D341Med (cell line): ENCODE results near the gene ATG4B.
A peak's percentile ranks its signal among the peaks of the same experiment; 100 is the strongest.
"Not testable (repeated sequence)": the region's sequence is repeated elsewhere in the genome, so short reads cannot be mapped to it uniquely, and the experiment has no call there.

Source experiments
- DNase-seq: peaks from one replicate; pipeline ENCODE4 v3.0.0; 2012; ENCODE audit warnings: low spot score

ATG4B gene

DNA sequence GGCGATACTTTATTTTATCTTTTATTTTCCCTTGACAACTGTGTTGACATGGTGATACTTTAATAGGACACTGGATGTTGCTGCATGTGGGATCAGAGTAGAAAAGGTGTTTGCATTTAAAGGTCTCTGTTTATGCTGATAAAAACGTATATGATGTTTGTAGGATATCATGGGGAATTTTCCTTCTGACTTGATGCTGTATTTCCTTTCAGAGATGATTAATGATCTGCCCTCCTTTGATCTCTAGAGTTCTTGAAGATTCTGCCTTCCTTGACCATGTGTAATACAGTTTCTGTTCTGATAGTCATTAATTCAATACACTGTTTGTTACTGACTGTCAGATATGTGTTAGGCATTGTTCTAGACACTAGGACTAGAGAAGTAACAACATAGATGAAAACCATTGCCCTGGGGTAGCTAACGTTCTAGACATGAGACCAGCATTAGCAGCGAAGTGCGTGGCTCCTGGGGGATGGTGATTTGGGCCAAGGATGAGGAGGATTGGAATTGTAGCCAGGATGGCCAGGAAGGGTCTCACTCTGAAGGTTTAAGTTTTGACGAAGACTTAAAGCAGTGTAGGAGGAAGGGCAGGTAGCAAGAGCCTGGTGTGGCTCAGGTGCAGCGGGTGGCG is 2.8 kb downstream of the ATG4B start:
- no peak for DNase-seq

DNA sequence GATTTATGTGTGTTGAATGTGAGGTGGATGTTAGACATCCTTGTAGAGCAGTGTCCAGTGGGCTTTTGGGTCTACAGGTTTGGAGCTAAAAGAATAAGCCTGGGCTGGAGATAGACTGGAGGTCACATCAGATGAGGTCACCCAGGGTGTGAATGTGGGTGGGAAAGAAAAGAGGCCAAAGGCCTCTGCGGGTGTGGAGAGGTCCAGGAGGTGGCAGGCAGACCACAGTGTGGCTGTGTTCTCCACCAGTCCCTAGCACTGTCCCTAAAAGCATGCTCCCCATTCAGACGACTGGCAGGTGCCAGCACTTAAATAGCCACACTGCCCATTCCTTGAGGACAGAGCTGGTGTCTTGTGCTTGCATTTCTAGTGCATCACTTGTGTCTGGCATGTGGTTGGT is 4.1 kb downstream of the ATG4B start:
- no peak for DNase-seq

DNA sequence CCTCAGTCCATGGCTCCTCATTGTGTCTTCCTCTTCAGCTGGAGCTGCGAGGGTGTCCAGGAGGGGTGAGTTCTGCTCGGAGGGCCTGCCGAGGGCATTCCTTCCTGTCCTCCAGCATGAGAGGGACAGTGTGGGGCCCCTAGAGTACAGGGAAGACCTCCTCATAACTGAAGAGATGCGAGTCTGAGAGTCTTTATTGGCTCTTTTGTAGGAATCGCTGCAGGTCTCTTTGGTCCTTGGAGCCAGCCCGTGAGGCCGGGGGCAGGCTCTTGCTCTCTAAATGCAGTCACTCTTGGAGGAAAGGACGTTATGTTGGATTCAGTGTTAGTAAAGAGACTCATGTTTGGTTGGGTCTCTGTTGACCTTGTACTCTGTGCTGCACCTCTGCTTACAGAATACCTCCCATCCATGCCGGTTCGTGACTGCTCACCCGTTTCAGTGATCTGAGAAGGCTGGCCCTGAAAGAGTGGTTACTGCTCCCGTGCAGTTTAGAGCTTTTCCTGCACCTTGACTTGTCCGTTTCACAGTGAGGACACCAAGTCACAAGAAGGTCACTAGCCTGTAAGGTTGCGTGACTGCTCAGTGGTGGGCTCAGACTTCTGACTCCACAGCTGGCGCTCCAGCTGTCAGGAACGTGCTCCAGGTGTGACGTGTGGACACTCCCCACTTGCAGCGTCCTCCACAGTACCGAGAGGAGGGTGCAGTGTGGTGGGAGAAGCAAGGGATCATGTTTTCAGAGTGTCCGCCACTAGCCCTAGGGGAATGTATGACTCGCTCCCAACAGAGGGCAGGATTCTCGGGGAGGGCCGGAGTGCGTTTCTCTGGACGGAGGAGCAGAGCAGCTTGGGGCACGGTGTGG is 7.8 kb downstream of the ATG4B start:
- DNase-seq: no peak

DNA sequence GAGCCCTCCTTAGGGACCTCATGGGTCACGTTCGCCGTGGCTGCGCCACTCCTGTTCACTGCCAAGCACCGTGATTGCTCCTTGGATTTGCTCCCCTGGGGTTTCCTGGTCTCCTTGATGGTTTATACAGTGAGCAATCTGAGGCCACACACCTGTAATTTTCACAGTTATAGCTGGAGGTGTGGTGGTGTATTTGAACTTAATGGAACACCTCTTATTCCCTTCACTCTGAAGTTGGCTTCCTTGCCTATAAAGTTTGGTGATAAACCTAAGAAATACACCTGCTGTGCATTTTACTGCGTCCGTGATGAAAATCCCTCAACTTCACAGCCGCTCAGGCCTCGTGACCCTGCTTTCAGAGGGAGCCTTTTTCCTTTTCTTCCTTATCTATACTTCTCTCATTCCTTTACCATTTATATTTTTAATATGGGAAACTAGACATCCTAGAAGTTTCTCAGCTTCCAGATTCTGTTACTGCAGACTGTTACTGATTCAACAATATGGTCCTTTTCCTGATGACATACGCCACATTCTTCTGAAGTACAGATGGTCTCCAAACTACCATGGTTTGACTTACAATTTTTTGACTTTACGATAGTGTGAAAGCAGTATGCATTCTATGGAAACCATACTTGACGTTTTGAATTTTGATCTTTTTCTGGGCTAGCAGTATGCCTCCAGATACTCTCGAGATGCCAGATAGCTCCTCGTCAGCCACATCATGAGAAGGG is 8.6 kb downstream of the ATG4B start:
- DNase-seq: no peak

DNA sequence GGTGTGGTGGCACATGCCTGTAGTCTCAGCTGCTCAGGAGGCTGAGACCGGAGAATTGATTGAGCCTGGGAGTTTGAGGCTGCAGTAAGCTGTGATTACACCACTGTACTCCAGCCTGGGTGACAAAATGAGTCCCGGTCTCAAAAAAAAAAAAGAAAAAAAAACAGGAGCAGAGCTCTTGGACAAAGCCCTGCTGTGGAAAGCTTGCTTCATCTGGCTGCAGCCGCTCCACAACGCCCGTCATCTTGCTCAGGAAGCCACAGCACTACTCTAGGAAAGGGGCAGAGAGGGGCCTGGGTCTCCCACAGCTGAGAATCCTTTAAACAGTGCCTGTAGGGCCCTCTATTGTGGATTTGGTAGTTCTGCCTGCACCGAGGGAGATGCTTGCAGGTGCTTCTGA is 11.0 kb downstream of the ATG4B start:
- no peak for DNase-seq

DNA sequence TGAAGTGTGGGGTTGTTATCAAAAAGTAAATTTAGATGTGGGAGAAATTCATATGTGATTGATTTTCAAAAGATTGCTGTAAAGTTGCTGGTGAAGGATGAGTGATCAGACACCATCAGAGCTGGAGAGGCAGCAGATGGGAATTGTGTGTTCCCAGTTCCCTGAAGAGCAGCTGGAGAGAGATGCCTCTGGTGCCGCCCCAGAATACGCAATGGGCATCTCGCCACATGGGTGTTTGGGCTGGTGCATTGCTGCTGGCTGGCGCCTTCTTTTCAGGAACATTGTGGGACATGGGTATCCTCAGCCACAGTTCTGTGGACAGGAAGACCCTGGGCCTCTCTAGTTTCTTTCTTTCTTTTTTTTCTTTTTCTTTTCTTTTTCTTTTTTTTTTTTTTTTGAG is 11.9 kb downstream of the ATG4B start:
- peak; percentile 49 for DNase-seq

DNA sequence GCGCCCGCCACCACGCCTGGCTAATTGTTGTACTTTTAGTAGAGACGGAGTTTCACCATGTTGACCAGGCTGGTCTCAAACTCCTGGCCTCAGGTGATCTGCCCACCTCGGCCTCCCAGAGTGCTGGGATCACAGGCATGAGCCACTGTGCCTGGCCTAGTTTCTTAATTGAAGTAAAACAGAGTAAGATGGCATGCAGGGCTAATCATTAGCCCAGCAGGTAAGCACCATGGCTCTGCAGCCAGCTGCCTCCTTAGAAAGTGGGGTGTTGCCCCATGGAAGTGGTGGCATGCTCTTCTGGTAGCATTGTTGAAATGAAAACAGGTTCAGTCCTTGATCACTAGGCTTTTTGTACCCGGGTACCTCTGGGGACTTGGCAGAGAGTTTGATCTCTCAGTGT is 12.4 kb downstream of the ATG4B start:
- no peak for DNase-seq

DNA sequence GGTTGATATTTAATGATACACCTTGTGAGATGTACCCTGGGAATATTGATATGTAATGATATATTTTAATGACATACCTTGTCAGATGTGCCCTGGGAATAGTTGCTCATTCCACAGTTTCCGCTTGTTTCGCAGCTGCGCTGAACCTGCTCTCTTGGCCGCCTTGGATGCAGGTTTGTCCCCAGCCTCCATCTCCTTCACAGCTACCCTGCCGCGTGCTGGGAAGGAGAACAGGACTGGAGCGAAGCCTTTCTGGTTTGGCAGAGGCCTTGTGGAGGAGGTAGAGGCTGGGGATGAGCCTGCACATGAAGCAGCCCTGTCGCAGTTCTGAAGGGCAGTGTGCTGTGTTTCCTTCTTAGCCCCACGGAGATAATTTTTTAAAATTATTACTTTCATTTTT is 14.6 kb downstream of the ATG4B start:
- DNase-seq: no peak

DNA sequence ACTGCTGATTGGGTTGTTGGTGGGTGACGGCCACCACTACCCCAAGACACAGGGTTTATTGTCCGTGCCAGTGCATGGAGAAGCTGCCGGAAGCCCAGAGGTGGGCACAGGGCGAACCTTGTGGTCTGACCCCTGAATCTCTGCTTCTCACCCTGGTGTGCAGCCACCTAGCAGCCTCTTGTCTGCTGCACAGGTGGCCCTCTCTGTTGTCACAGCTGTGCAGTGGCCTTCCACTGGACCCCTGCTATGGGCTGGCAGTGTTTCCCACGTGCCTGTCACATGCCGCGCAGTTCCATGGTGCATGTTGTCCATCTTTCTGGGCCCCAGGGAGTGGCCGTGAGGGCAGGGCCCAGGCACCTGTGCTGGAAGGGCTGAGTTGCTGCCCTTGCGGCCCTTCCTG is 15.2 kb downstream of the ATG4B start:
- no peak for DNase-seq

DNA sequence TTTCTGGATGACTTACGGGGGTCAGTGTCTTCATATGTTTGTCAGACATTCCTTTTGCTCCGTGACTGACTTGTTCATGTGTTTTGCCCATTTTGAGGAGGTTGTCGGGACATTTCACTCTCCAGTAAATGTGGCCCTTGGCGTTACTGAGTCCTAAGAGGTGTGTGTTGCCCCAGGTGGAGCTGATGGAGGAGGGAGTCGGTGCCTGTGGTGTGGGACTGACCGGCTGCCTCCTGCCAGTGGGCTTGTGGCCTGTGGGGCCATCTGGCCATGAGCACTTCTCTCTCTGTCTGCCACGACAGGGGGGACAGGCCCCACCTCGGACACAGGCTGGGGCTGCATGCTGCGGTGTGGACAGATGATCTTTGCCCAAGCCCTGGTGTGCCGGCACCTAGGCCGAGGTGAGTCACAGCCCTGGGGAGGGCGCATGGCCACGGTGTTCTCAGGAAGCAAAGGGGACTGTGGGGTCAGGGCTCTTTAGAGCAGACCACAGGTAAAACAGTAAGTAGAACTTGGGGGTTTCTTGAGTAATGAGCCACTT is 15.8 kb downstream of the ATG4B start:
- no peak for DNase-seq

DNA sequence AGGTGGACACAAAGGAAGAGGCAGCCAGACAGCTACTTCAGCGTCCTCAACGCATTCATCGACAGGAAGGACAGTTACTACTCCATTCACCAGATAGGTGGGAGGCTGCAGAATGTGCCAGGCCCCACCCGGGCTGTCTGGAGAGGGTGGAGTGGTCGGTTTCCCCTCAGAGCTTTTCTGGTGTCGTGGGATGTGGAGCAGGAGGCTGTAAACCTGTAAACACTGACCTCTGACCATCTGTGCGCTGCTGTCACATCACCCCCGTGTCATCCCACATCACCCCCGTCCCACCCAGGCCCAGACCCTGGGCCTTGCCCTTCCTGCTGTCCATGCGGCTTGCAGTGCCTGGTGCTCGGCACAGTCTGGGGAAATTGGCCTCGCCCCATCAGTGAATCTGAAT is 17.1 kb downstream of the ATG4B start:
- no peak for DNase-seq

DNA sequence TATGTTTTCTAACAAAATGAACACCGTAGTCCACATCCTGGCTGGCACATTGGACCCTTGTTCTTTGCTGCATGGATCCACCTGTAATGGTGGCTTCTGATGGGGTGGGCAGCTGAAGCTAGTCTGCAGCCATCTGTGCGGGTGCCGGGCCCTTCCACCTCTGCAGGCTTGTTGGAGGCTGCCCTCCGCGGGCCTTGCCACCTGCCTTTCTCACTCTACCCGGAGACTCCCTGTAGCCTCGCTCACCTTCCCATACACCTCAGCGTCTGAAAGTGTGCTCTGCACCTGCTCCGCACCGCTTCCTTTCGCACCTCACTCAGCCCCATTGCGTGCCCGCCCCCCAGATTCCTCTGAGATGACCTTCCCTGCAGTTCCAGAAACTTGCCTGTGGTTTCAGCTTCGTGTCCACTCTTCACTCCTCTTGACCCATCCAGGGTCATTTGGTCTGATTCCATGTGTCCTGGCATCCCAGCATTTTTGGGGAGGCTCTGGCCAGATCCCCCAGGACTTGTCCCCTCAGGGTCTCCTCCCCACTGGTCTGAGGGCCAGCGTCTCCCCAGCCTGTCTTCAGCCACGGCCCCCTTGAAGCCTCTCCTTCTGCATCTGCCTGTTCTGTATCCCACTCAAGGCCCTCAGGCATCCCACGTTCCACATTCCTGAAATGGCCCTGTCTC is 18.2 kb downstream of the ATG4B start:
- no peak for DNase-seq

DNA sequence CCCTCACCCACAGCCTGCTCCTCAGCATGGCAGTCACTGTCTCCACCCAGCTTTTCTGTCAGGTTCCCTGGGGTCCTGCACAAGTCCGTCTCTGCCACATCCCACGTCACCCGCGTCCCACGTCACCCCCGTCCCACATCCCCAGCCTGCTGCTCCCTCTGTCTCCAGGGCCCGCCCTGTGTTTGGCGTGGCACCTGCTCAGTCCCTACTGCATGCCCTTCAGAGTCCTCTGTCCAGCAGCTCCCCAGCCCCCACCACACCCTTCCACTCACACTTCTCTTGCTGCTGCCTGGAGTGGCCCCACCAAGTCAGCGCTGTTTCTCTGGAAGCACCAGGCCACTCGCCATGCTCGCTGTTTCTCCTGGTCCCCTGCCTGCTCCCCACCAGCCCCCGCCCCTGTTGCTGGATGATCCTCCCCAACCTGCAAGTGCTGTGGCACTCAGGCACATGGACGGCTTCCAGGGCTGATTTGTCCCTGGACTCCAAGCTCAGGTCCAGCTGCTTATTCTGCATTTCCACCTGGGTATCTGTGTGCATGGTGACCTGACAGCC is 18.8 kb downstream of the ATG4B start:
- no peak for DNase-seq

DNA sequence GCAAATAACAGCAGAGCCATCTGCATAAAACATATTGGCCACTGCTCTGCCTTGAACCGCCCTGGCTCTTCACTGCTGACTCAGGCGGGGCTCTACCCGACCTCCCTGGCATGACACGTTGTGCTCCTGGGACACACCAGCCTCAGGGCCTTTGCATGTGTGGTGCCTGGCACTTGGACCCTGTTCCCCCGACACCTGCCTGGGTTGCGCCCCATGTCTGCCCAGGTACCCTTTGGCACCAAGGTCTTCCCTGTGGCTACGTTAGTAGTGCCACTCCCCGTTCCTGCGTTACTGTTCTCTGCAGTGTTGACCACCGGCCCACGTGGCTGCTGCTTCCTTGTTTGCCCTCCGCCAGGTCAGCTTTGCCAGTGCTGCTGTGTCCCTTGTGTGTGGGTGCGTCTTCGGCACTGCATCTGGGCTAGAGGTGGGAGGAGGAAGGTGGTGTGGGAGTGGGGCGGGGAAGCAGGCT is 20.3 kb downstream of the ATG4B start:
- no peak for DNase-seq

DNA sequence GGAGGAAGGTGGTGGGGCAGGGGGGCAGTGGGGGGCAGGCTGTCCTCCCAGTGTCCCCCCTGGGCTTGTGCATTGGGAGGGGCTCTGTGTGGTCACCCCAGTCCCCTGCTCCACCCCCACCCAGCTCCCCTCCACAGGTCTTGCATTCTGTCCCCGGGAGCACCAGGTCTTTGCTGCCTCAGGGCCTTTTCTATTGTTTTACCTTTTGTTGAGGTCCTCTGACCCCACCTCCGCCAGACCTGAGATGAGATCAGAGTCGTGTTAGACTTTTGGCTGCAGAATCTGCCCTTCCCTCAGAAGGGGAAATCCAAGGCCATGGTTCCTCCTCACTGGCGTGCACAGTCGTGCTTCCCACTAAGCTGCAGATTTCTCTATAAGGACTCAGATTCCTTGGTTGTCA is 20.8 kb downstream of the ATG4B start:
- DNase-seq: no peak

DNA sequence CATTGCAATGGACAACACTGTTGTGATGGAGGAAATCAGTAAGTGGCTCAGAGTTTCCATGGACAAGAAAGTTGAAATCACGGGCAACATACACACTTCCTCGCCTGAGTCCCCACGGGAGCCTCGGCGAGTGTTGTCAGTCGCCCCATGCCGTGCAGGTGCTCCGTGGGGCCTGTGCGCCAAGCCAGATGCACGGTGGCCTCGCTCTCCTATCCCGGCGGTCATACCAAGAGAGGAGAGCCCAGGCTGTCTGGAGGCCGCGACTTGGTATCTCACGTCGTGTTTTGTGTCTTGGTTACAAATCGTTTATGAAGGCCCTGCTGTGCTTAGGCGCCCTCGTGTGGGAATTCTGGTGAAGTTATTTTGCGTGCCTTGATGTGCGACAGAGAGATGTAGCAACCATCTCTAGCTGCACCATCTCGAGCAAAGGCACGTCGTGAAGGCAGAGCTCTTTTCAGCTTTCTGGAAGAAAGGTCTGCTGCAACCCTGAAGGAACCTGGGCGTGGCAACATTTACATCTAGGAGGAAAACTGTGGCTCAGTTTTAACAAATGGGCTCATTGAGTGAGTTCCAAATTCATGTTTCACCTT is 21.8 kb downstream of the ATG4B start:
- DNase-seq: peak; percentile 74

DNA sequence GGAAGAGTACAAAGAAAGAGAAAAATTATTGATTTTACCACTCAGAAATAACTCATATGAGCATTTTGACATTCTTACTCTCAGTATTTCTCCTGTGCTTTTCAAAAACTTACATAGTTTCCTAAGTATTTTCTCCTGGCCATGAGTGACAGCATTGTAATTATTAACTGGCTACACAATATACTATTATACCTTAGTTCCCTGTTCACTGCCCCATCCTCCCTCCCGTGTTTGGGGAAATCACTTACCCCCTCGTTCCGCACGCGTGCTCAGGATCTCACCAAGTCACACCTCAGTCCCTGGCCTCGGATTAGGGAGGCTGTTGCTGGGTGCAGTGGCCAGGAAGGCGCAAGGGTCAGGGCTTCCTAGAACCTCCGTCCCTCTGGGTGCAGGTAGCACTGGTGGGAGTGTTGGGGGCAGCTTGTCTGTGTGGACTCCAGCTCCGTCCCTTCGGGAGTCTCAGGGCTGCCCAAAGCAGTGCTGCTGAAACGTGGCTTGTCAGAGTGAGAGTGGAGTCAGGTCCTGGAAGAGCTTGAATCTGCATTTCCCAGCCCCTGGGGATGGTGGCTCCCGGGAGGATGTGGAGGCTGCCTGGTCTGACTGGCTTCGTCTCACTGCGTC is 23.2 kb downstream of the ATG4B start:
- no peak for DNase-seq

DNA sequence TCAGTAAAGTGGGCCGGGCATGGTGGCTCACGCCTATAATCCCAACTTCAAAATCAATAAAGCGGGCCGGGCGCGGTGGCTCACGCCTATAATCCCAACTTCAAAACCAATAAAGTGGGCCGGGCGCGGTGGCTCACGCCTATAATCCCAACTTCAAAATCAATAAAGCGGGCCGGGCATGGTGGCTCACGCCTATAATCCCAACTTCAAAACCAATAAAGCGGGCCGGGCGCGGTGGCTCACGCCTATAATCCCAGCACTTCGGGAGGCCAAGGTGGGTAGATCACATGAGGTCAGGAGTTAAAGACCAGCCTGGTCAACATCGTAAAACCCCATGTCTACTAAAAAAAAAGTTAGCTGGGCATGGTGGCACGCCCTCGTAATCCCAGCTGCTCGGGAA is 25.2 kb downstream of the ATG4B start:
- not testable (repeated sequence) for DNase-seq

DNA sequence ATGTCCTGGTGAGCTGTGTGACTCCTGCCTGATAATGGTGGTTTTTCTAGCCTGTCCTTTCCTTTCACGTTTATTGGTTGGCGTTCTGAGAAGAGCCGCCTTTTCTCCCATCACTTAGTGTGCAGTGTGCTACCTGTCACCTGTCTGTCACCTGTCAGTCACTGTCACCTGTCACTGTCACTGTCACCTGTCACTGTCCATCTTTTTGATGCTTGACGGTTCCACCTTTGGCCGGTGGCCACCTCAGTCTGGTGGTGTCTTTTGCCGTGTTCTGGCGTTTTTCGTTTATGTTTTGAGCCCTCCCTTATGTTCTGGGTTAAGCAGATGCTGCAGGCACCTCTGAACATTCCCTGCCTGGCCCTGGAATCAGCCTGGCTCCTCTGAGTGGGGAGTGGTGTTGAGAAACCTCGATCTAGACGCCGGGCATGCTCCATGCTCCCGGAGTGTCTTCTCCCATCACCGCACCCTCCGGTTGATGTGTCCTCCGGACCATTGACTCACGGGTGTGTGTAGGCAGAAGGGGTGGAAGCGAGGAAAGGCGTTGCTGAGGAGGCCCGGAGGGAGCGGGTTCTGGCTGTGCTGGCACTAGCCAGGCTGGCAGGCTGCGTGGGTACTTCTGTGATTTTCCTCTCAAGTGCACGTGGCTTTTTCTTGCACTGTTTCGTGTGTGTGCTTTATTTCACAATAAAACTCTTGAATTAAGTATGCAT is 28.4 kb downstream of the ATG4B start:
- DNase-seq: no peak
